VCaP (cell line): ENCODE measurements around the gene DPYSL4.

Source experiments
- H3K27ac ChIP-seq: fragments of 450-650 bp; 2 replicates; pipeline ENCODE4 v1.5.1; 2017
- TF ChIP-seq, protein P1 (sequence below): fragments of 450-650 bp; conservative IDR thresholded peaks from 2 replicates; pipeline ENCODE4 v1.5.1; 2017; ENCODE audit warnings: mild to moderate bottlenecking, moderate library complexity

DPYSL4 gene

DNA sequence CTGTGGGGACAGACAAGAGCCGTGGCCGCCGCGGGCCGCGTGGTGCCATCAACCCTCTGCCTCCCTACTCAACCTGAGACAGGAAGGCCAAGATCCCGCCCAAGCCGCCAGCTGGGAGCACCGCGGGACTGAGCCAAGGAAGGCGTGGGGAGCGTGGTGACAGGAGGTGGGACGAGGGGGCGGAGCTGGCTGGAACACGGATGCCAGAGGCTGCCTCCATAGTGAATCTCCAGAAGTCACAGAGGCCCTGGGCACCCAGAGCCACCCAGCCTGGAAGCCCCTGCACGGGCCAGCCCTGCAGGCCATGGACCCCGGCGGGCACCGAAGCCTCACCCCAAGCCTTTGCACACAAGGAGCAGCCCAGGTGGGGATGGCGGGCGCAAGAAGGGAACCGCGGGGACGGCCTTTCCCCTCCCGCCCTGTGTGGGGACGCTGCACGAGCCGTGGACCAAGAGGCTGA is 18.1 kb upstream of the DPYSL4 start:
- TF ChIP-seq, protein P1, sequence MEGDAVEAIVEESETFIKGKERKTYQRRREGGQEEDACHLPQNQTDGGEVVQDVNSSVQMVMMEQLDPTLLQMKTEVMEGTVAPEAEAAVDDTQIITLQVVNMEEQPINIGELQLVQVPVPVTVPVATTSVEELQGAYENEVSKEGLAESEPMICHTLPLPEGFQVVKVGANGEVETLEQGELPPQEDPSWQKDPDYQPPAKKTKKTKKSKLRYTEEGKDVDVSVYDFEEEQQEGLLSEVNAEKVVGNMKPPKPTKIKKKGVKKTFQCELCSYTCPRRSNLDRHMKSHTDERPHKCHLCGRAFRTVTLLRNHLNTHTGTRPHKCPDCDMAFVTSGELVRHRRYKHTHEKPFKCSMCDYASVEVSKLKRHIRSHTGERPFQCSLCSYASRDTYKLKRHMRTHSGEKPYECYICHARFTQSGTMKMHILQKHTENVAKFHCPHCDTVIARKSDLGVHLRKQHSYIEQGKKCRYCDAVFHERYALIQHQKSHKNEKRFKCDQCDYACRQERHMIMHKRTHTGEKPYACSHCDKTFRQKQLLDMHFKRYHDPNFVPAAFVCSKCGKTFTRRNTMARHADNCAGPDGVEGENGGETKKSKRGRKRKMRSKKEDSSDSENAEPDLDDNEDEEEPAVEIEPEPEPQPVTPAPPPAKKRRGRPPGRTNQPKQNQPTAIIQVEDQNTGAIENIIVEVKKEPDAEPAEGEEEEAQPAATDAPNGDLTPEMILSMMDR = no peak
- no peak overlapping the region for H3K27ac ChIP-seq

DNA sequence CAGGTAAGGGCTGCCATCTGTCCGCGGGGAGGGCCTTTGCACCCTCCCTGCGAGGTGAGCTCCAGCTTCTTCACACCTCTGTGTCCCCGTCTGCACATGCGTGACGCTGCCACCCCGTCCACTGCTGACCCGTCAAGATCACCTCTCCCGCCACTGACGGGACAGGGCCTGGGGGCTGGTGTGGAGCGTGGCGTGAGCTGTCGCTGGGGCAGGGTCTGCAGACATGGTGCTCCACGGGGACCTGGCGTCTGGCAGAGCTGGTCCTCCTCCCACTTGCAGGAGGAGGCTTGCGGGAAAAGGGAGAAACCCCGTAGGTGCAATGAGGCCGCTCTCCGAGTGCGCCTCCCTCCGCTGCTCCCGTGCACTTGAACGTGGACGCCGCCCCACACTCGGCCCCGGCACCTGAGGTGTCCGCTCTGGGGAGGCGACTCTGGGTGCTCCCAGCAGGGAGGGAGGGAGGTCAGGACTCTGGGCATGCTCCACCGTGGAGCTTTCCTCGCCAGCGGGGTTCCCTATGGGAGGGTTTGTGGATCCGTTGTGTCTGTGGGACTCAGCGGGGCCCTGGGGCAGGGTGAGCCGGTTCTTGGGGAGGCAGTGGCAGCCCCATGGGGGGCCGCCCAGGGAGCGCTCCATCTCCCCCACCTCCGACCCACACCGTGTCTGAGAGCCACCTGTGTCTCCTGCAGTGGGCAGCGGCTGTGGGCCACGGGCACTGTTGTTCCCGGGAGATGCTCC is 17.6 kb upstream of the DPYSL4 start:
- TF ChIP-seq, protein P1 = no peak

DNA sequence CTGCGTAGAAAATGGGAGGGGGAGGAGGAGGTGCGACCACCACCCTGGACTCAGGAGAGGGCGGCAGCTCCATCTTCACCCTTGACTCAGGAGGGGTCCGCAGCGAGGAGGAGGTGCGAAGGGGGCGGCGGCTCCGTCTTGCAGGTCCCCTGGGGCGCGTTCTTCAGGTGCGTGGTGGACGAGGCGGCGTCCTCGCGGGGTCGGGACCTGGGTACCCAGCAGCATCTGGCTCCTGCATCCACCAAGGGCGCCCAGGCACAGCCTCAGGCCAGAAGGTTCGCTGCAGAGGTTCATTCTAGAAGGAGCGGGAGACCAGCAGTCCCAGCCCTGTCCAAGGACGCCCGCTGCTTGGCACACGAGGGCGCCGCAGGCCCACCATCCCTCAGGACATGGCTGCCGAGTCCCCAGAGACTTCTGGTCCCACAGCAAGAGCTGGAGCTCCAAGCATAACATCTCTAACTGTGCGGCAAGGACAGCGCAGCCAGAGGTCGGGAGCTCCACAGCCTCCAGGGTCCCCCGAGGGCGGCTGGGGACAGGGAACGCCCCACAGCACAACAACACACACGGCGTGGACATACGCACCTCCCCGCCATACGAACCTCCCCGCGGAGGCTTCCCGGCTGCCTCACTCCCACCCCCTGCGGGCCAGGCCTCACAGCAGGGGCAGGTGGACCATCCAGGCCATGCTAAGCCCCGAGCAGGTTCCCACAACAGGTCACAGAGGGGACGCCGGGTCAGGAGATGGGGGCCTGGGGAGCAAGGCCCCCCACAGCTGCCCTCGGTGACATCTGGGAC is 16.8 kb upstream of the DPYSL4 start:
- TF ChIP-seq, protein P1 = no peak
- no peak overlapping the region for H3K27ac ChIP-seq

More for the DNA sequence above, 17.6 kb upstream of the DPYSL4 start:
- H3K27ac ChIP-seq = no peak overlapping the region

DNA sequence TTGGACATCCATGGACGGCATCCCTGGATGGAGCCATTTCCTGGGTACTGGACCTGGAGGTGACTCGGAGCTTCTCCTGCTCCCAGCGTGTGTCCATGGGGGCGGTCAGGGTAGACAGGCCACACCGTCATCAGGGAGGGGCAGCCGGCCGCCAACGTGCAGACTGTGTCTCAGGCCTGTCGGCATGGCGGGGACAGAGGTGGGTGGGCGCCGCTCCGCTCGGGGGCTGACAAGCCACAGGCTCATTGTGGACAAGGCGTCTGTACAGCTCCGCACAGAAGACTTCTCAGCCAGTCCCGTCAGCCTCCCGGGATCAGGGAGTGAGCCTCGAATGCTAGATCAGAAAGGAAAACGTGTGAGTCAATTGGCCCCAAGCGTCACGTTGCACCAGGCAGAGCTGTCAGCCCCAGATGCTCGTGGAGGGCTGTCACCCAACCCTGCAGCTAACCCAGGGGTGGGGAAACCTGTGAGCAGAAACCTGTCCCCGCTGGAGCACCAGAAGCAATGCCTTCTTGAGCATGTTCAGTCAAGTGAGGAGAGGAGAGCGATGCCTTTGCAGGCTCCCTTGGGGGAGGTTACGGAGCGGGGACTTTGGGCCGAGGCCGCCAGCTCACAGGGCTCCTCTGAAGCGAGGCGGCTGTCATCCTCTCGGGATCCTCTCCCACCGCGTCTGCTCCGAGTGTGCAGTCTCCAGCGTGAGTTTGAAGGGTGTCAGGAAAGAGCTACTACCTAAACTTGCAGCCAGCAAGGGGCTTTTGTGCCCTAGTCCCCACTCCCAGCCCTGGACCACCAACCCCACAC is 16.0 kb upstream of the DPYSL4 start:
- TF ChIP-seq, protein P1 = no peak
- H3K27ac ChIP-seq = no peak overlapping the region

DNA sequence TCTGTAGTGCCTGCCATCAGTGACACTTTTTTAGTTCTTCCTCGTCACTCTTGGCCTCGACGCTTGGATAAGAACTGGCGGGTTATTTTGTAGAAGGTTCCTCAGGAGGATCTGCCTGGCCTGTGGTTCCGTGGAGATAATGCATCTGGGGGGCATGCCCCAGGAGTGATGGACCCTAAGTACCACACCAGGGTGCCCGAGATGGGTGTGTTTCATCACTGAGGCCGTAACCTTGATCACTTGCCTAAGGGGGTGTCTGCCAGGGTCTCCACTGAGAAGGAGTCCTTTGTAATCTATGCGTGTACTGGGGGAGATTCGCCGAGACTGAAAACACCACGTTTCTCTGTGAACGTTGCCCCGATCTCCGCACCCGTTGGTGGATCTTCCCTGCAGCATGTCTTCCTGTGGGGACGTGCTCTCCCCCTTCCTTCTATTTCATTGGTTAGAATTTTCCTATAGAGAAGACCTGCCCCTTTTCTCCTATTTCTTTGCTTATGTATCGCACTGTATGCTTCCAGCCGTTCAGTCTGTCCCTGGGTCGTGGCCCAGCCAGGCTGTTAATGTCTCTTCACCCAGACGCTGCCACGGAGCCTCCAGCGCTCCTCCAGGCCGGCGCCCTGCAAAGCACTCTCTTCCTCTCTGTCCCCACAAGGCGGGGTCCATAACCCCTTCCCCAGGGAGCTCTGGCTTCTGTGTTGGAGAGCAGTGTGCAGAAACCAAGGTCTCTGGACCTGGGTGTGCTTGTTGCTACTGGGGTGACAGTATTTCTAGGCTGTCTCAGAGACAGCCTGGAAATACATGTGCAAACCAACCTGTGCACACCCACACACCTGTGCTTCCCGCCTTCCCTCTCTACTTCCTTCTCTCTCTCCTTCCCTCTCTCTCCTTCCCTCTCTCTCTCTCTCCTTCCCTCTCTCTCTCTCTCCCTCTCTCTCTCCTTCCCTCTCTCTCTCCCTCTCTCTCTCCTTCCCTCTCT is 14.4 kb upstream of the DPYSL4 start:
- H3K27ac ChIP-seq = no peak overlapping the region
- TF ChIP-seq, protein P1 = no peak

DNA sequence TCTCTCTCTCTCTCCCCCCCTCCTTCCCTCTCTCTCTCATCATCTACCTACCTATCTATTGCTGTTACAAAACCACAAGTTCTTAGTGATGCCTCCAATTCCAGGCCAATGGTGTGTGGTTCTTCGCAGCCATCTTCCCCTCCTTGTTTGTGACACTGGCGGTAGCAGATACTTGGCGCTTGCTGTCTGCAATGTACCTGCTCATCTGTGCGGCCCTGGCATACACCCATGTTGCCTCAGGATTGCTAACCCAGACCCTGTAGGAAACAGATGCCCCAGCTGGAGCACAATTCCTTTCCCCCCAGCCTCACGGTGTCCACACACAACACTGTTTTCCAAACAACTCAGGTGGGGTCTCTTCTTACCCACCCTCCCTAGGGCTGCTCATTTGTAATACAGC is 13.6 kb upstream of the DPYSL4 start:
- H3K27ac ChIP-seq = no peak overlapping the region

More for the DNA sequence above, 13.6 kb upstream of the DPYSL4 start:
- TF ChIP-seq, protein P1 = no peak
